Measurements from ENCODE around the gene CTNNA1.

- TF ChIP-seq CTCF (optimal IDR thresholded peaks at IDR 0.05 in 1 of 3, IDR thresholded peaks at IDR 0.05 in 1 of 3, conservative IDR thresholded peaks at IDR 0.05 in 1 of 3; ENCODE audit: extremely low read depth in 1 of 3, insufficient read depth in 2 of 3, low read length in 3 of 3) (no peak), EZH2 (IDR thresholded peaks at IDR 0.05; ENCODE audit: low read length) (no peak)
Measured at GRCh38 chr5:138869038-138869437, 115.8 kb downstream of the CTNNA1 start.

All from keratinocyte (primary cell).